ENCODE measurements around the gene DPP6. TPM values are rescaled to one million over a fixed set of nuclear protein-coding genes. Genes with fewer than 3 reads are reported as not detected.

The DPP6 gene
- total RNA-seq, 2 donors from 2014 or later, result 0.05 to 38.7 TPM

DNA sequence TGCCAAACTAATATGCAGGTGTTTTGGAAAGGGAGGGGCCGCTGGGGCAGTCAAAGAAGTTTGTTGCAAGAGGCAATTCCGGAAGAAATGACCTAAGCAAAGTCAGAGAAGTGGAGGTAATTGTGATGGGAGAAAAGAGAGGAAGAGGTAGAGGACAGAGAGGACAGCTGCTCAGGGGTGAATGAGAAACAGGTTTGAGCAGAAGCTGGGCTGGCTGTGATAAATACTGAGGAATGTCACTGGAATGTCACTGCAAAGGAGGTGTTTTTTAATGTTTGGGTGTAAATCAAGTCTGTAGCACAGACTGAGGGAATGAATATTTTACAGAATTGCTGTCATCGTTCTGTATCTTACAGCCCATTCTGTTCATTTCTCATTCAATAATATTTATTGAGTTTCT is 207.2 kb downstream of the DPP6 start:
- H3K27me3 ChIP-seq (replicated peaks; ENCODE audit: insufficient read depth), result no peaks in the 10 kb centered on the region
- H3K4me3 ChIP-seq, result no peak overlapping the region
- no peaks in the 10 kb centered on the region for H3K36me3 ChIP-seq
- intact Hi-C loops (cut with DNase I), result no loop called here
- TF ChIP-seq CTCF (IDR thresholded peaks at IDR 0.05), result no peak
- TF ChIP-seq POLR2A (IDR thresholded peaks at IDR 0.05), result no peak
- no peak for TF ChIP-seq POLR2AphosphoS5 (IDR thresholded peaks at IDR 0.05)
- H3K27ac ChIP-seq, result no peak overlapping the region
- DNase-seq (ENCODE audit: low spot score), result no peak
- no peaks in the 10 kb centered on the region for H3K9me3 ChIP-seq
- H3K4me1 ChIP-seq (replicated peaks), result no peaks in the 10 kb centered on the region
- 32% methylated on average over 3 of the region's 3 CpGs for WGBS

DNA sequence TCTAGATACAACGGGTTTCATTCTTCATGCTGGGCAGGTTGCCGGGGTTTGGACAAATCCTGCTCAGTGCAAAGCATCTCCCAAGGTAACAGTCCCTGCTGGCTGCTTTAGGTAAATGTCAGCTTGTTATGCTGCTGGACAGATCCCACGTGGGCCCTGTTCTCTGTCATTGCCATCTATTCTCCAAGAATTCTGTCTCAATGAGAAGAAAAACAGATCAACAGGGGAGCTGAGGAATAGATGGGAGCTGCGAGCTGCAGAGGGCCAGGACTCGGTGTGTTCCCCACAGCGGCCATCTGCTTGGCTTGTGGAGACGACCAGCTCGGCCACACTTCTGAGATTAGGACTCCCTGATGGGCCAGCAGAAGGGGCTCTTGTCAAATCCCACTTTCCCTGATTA is 235.2 kb downstream of the DPP6 start:
- TF ChIP-seq CTCF (IDR thresholded peaks at IDR 0.05) (no peak), POLR2A (IDR thresholded peaks at IDR 0.05) (no peak)
- DNase-seq (ENCODE audit: low spot score), result no peak
- intact Hi-C loops (cut with DNase I), result no loop called here
- Histone ChIP-seq H3K4me3 (no peak overlapping the region), H3K9me3 (no peaks in the 10 kb centered on the region), H3K27ac (no peak overlapping the region), H3K36me3 (no peaks in the 10 kb centered on the region), H3K4me1 (replicated peaks) (no peaks in the 10 kb centered on the region), H3K27me3 (replicated peaks; ENCODE audit: insufficient read depth) (no peaks in the 10 kb centered on the region)
- 58% methylated on average over 8 of the region's 8 CpGs for WGBS

GRCh38 chr7:154289119-154289518 is 236.9 kb downstream of the DPP6 start:
- H3K4me3 ChIP-seq, result no peak overlapping the region
- no peaks in the 10 kb centered on the region for H3K36me3 ChIP-seq
- no peak overlapping the region for H3K27ac ChIP-seq
- intact Hi-C loops (cut with DNase I), result no loop called here
- DNase-seq (ENCODE audit: low spot score), result no peak
- H3K27me3 ChIP-seq (replicated peaks; ENCODE audit: insufficient read depth), result no peaks in the 10 kb centered on the region
- WGBS, result 91% methylated on average over 5 of the region's 5 CpGs
- no peaks in the 10 kb centered on the region for H3K4me1 ChIP-seq (replicated peaks)
- no peaks in the 10 kb centered on the region for H3K9me3 ChIP-seq
- TF ChIP-seq CTCF (IDR thresholded peaks at IDR 0.05) (no peak), POLR2AphosphoS5 (IDR thresholded peaks at IDR 0.05) (no peak), POLR2A (IDR thresholded peaks at IDR 0.05) (no peak)

DNA sequence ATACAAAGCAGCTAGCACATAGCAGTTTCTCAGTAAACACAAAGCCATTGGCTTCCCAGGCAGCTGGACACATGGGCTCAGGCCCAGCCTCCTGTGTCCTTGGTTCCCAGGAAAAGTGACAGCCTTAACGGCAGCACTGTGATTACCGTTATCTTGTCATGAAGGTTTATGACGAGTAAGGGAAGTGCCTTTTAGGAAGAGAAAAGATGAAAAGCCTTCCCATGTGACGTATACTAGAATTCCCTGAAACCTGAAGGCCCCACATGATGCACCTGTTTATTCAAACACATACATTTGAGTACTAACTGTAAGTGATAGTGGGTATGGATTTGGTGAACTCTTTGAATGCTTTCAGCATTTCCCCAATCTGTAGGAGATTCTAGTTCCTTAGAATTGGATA is 244.2 kb downstream of the DPP6 start:
- intact Hi-C loops (cut with DNase I), result no loop called here
- TF ChIP-seq POLR2A (IDR thresholded peaks at IDR 0.05) (no peak), CTCF (IDR thresholded peaks at IDR 0.05) (no peak), POLR2AphosphoS5 (IDR thresholded peaks at IDR 0.05) (no peak)
- no peak overlapping the region for H3K27ac ChIP-seq
- no peaks in the 10 kb centered on the region for H3K9me3 ChIP-seq
- H3K4me3 ChIP-seq, result no peak overlapping the region
- no peaks in the 10 kb centered on the region for H3K36me3 ChIP-seq
- no peaks in the 10 kb centered on the region for H3K27me3 ChIP-seq (replicated peaks; ENCODE audit: insufficient read depth)
- no peaks in the 10 kb centered on the region for H3K4me1 ChIP-seq (replicated peaks)
- WGBS, result 63% methylated on average over 4 of the region's 4 CpGs
- no peak for DNase-seq (ENCODE audit: low spot score)

DNA sequence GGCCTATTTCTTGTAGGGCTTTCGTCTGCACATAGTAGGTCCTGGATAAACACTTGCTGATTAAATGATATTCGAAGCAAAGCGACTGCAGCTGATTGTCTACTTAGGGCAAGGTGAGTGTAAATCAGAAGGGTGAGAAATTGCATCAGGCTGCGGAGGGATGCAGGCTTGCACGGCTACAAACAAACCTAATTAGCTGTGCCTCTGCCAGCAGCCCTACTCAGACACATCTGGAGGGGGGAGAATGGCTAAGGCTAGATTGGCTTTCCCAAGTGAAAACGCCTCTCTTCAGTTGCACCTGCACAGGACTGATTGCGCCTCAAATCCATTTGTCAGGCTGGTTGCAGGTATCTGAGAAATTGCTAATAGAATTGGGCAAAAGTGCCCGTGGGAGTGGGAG is 247.5 kb downstream of the DPP6 start:
- Histone ChIP-seq H3K36me3 (no peaks in the 10 kb centered on the region), H3K4me1 (replicated peaks) (no peaks in the 10 kb centered on the region), H3K4me3 (no peak overlapping the region), H3K27me3 (replicated peaks; ENCODE audit: insufficient read depth) (no peaks in the 10 kb centered on the region), H3K27ac (no peak overlapping the region), H3K9me3 (no peaks in the 10 kb centered on the region)
- no peak for TF ChIP-seq POLR2AphosphoS5 (IDR thresholded peaks at IDR 0.05)
- TF ChIP-seq POLR2A (IDR thresholded peaks at IDR 0.05), result no peak
- no peak for TF ChIP-seq CTCF (IDR thresholded peaks at IDR 0.05)
- DNase-seq (ENCODE audit: low spot score), result no peak
- intact Hi-C loops (cut with DNase I), result no loop called here
- WGBS, result 84% methylated on average over 8 of the region's 8 CpGs
